ENCODE measurements around the gene SAMD11. TPM values are rescaled to one million over a fixed set of nuclear protein-coding genes. Genes with fewer than 3 reads are reported as not detected.

Gene SAMD11
- total RNA-seq, 2 donors from 2014 or later = 4.5 to 61.6 TPM

Small RNA genes lying within 50 kb of the gene (small RNA-seq; reads per million reads assigned to genes)
- gene AL645608.4 = 0 reads per million in 2 donors

Other genes starting within 250 kb of the SAMD11 start
- gene OR4F16, start 237.3 kb upstream of the SAMD11 start, total RNA-seq = not detected
- gene NOC2L, start 35.3 kb downstream of the SAMD11 start, total RNA-seq = 10 to 100 TPM; 43.2 to 65.5 TPM
- gene KLHL17, start 36.7 kb downstream of the SAMD11 start, total RNA-seq = 10 to 100 TPM; 10.9 to 24.5 TPM
- 1 to 10 TPM; 1.4 to 6.4 TPM for gene PLEKHN1, start 42.6 kb downstream of the SAMD11 start, total RNA-seq
- gene PERM1, start 58.2 kb downstream of the SAMD11 start, total RNA-seq = 1 to 10 TPM in 1 of 2 donors, under 1 TPM in 1; 0.80 to 3.9 TPM
- gene HES4, start 76.2 kb downstream of the SAMD11 start, total RNA-seq = 10 to 100 TPM; 45.8 to 82.6 TPM
- gene ISG15, start 89.6 kb downstream of the SAMD11 start, total RNA-seq = 10 to 100 TPM; 22.3 to 27.2 TPM
- gene AGRN, start 96.2 kb downstream of the SAMD11 start, total RNA-seq = 10 to 100 TPM; 87.7 to 92.4 TPM
- gene RNF223, start 150.4 kb downstream of the SAMD11 start, total RNA-seq = 1 to 10 TPM; 1.4 to 1.8 TPM
- 10 to 100 TPM; 20.0 to 26.4 TPM for gene C1orf159, start 192.2 kb downstream of the SAMD11 start, total RNA-seq
- gene TTLL10, start 250.0 kb downstream of the SAMD11 start, total RNA-seq = 1 to 10 TPM in 1 of 2 donors, under 1 TPM in 1; 0.77 to 7.3 TPM

All from prostate gland (tissue), 2 donors.